ENCODE results near the gene SPPL2B. TPM values are rescaled to one million over a fixed set of nuclear protein-coding genes. Genes with fewer than 3 reads are reported as not detected.

Gene SPPL2B
- total RNA-seq, 1 donor from 2014 or later, result 36.1 TPM

DNA sequence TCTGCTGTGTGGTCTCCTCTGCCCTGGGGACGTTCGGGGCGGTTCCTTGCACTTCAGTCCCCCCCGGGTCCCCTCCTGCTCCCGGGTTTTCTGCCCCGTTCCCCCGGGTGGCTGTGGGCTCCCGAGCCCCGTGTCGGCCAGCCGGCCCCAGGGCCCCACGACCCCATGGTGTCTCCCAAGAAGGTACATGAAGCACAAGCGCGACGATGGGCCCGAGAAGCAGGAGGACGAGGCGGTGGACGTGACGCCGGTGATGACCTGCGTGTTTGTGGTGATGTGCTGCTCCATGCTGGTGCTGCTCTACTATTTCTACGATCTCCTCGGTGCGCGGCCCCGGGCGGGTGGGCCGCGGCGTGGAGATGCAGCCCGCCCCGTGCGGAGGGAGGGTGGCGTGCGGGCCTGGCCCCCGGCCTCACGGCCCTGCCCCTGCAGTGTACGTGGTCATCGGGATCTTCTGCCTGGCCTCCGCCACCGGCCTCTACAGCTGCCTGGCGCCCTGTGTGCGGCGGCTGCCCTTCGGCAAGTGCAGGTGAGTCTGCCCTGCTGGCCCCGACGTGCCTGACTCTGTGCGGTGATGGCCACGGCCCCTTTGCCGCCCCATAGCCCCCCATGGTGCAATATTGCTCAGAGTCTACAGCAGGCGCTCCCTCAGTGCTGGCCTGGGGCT is 11.3 kb downstream of the SPPL2B start:
- no peaks in the 10 kb centered on the region for H3K27me3 ChIP-seq (ENCODE audit: control insufficient read depth, insufficient read depth, low read length)
- no peak overlapping the region for H3K4me3 ChIP-seq (ENCODE audit: low read depth, low read length)
- TF ChIP-seq, protein P1, sequence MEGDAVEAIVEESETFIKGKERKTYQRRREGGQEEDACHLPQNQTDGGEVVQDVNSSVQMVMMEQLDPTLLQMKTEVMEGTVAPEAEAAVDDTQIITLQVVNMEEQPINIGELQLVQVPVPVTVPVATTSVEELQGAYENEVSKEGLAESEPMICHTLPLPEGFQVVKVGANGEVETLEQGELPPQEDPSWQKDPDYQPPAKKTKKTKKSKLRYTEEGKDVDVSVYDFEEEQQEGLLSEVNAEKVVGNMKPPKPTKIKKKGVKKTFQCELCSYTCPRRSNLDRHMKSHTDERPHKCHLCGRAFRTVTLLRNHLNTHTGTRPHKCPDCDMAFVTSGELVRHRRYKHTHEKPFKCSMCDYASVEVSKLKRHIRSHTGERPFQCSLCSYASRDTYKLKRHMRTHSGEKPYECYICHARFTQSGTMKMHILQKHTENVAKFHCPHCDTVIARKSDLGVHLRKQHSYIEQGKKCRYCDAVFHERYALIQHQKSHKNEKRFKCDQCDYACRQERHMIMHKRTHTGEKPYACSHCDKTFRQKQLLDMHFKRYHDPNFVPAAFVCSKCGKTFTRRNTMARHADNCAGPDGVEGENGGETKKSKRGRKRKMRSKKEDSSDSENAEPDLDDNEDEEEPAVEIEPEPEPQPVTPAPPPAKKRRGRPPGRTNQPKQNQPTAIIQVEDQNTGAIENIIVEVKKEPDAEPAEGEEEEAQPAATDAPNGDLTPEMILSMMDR (IDR thresholded peaks at IDR 0.05; ENCODE audit: insufficient read depth, low read length, poor library complexity, severe bottlenecking), result no peak
- no peaks in the 10 kb centered on the region for H3K36me3 ChIP-seq (ENCODE audit: control insufficient read depth, insufficient read depth, low read length)
- DNase-seq (ENCODE audit: low read depth), result no peak

DNA sequence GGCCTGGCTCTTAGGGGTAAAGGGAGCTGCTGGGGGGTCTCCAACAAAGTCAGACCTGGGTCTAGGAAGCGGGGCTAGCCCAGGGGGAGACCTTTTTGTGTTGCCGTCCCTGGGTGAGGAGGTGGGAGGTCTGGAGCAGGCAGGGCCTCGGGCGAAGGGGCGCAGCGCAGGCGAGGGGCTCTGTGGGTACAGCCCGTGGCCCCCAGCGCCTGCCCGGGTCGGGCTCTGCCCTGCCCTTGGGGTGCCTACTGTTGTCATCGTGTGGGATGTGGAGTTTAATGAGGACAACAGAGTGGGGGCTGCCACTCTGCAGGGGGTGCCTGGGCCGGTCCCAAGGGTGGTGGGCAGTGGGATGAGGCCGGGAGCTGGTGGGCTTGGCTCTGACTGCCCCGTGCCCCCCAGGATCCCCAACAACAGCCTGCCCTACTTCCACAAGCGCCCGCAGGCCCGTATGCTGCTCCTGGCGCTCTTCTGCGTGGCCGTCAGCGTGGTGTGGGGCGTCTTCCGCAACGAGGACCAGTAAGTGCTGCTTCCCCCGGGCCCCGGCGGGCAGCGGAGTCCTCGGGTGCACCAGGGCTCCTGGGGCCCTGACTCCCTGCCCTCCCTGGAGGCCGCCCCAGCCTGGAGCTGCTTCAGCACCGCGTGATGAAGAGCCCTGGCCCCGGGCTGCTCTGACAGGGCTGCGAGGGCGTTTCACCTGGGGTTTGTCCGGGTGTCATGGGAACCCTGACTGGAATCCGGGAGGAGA is 12.2 kb downstream of the SPPL2B start:
- Histone ChIP-seq H3K36me3 (ENCODE audit: control insufficient read depth, insufficient read depth, low read length) (no peaks in the 10 kb centered on the region), H3K4me3 (ENCODE audit: low read depth, low read length) (no peak overlapping the region), H3K27me3 (ENCODE audit: control insufficient read depth, insufficient read depth, low read length) (no peaks in the 10 kb centered on the region)
- no peak for DNase-seq (ENCODE audit: low read depth)
- TF ChIP-seq, protein P1 (IDR thresholded peaks at IDR 0.05; ENCODE audit: insufficient read depth, low read length, poor library complexity, severe bottlenecking), result no peak

DNA sequence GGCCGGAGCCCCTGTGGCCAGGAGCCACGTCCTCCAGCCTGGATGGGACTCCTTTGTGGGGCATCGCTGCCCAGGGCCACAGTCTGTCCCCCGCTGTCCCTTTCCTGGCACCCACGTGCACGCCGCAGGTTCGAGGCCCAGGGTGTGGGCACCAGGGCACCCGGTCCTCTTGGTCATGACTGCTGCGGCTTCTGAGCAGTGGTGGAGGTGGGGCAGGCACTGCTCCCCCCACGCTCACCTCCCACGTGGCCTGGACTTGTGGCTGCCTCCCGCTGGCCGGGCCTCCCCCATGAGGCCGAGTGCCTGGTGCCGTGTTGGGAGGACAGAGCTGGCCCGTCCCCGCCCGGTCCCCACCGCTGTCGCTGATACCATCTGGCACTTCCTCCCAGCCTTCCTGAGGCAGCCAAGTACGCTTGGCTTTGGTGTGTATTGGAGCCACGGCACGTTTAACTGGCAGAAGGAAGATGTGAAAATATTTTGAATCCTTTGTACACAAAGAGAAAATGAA is 12.8 kb downstream of the SPPL2B start:
- TF ChIP-seq, protein P1 (IDR thresholded peaks at IDR 0.05; ENCODE audit: insufficient read depth, low read length, poor library complexity, severe bottlenecking), result no peak
- no peak overlapping the region for H3K4me3 ChIP-seq (ENCODE audit: low read depth, low read length)
- no peaks in the 10 kb centered on the region for H3K36me3 ChIP-seq (ENCODE audit: control insufficient read depth, insufficient read depth, low read length)
- no peaks in the 10 kb centered on the region for H3K27me3 ChIP-seq (ENCODE audit: control insufficient read depth, insufficient read depth, low read length)
- no peak for DNase-seq (ENCODE audit: low read depth)

- TF ChIP-seq, protein P1 (IDR thresholded peaks at IDR 0.05; ENCODE audit: insufficient read depth, low read length, poor library complexity, severe bottlenecking), result no peak
- H3K36me3 ChIP-seq (ENCODE audit: control insufficient read depth, insufficient read depth, low read length), result no peaks in the 10 kb centered on the region
- DNase-seq (ENCODE audit: low read depth), result no peak
- no peaks in the 10 kb centered on the region for H3K27me3 ChIP-seq (ENCODE audit: control insufficient read depth, insufficient read depth, low read length)
- no peak overlapping the region for H3K4me3 ChIP-seq (ENCODE audit: low read depth, low read length)
Measured at GRCh38 chr19:2341982-2342381, 13.5 kb downstream of the SPPL2B start.

- no peak overlapping the region for H3K4me3 ChIP-seq (ENCODE audit: low read depth, low read length)
- no peaks in the 10 kb centered on the region for H3K27me3 ChIP-seq (ENCODE audit: control insufficient read depth, insufficient read depth, low read length)
- DNase-seq (ENCODE audit: low read depth), result no peak
- TF ChIP-seq, protein P1 (IDR thresholded peaks at IDR 0.05; ENCODE audit: insufficient read depth, low read length, poor library complexity, severe bottlenecking), result no peak
- no peaks in the 10 kb centered on the region for H3K36me3 ChIP-seq (ENCODE audit: control insufficient read depth, insufficient read depth, low read length)
Measured at GRCh38 chr19:2342656-2343288, 14.3 kb downstream of the SPPL2B start.

Data from kidney epithelial cell (primary cell).